GM10847 (cell line): ENCODE measurements around the gene SHISA4.

Source experiments
- POLR2A ChIP-seq: IDR thresholded peaks from 2 replicates; pipeline ENCODE4 v1.6.1; 2011; ENCODE audit not compliant: insufficient read length; ENCODE audit errors: extremely low read depth

Gene SHISA4

DNA sequence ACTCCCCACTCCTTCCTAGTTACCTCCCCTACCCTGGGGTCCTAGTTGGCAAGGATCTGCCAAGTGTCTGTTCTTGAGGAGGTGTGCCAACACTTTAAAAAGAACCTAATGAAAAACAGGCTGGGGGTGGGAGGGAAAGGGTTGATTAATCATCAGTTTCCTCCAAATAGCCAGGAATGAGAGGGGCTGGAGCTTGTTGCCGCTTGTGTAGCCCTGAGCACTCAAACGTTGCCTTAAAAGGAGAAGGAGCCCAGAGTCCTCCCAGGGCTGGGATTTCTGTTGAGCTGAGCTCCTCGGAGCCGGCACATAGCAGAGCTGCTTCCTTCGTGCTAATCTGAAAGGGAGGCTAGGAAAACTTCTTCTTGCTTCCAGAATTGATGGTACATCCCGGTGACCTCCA is 15.9 kb downstream of the SHISA4 start:
- TF ChIP-seq POLR2A, result no peak

GRCh38 chr1:201905234-201905890 is 16.7 kb downstream of the SHISA4 start:
- TF ChIP-seq POLR2A, result no peak

GRCh38 chr1:201906336-201906735 is 17.6 kb downstream of the SHISA4 start:
- TF ChIP-seq POLR2A, result no peak

GRCh38 chr1:201907621-201908020 is 18.9 kb downstream of the SHISA4 start:
- TF ChIP-seq POLR2A, result no peak

GRCh38 chr1:201911826-201912571 is 23.3 kb downstream of the SHISA4 start:
- TF ChIP-seq POLR2A, result no peak

GRCh38 chr1:201912832-201913231 is 24.1 kb downstream of the SHISA4 start:
- TF ChIP-seq POLR2A, result no peak

GRCh38 chr1:201914456-201915235 is 25.9 kb downstream of the SHISA4 start:
- no peak for TF ChIP-seq POLR2A

- no peak for TF ChIP-seq POLR2A
Observed at GRCh38 chr1:201916649-201917249, 28.1 kb downstream of the SHISA4 start.

DNA sequence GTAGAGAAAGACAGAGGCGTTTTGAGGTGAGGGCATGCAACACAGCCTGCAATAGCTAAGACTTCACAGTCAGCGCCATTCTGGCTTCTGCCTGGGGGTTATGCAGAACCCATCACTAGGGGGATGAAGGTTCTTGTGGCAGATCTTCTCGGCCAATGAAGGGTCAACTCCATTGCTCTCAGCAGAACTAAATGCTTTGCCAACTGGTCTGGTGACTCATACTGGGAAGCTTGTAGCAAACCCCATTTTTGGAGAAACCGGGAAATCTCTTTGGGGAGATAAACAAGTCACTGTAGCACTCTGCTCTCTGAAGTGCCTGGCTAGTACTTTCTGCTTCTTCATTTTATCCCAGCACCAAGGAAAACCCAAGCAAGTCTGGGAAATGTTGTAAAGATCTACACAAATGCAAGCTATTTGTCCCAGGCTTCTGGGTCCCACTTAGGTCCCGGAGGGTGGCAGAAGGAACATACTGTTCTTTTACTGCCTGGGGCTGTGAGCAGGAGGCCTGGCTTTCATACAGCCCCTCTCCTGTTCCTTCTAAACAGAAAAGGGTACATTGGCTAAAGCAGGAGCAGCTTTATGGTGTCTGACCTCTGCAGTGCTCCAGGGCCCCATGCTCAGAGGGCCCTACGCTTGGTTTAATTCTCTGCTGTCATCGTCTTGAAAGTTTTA is 28.8 kb downstream of the SHISA4 start:
- no peak for TF ChIP-seq POLR2A

- TF ChIP-seq POLR2A, result no peak
Observed at GRCh38 chr1:201918343-201918742, 29.6 kb downstream of the SHISA4 start.

- TF ChIP-seq POLR2A, result no peak
Observed at GRCh38 chr1:201921952-201922558, 33.4 kb downstream of the SHISA4 start.

GRCh38 chr1:201925301-201925567 is 36.5 kb downstream of the SHISA4 start:
- no peak for TF ChIP-seq POLR2A

GRCh38 chr1:201925981-201926645 is 37.4 kb downstream of the SHISA4 start:
- no peak for TF ChIP-seq POLR2A

- TF ChIP-seq POLR2A, result no peak
Observed at GRCh38 chr1:201928266-201928665, 39.6 kb downstream of the SHISA4 start.

GRCh38 chr1:201930137-201930536 is 41.4 kb downstream of the SHISA4 start:
- TF ChIP-seq POLR2A, result no peak

DNA sequence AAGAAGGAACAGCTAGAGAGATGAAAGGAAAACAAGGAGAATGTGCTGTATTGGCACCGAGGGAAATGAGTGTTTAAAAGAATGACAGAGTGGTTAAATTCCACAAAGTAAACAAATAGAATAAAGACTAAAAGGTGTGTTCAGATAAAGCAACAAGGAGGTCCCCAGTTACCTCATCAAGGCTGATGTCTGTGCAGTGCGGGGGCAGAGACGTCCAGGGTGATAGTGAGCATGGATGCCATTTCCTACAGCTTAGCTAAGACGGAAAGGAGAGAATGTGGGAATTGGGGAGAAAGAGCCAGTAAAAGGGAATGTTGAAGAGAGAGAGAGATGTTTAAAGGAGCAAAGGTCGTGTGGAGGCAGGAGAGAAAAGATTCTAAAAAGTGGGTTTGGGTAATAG is 42.1 kb downstream of the SHISA4 start:
- no peak for TF ChIP-seq POLR2A
